Activated T-cell treated with anti-CD3 and anti-CD28 coated beads, Interleukin-2, amount 50 U/mL, for 24 hours (primary cell): ENCODE measurements around the gene DLK2.

Source experiments
- DNase-seq: peaks from one replicate; pipeline ENCODE4 v3.0.0-alpha.2; 2020
- H3K27ac Mint-ChIP-seq: 2 replicates; pipeline ENCODE4 v1.8.0; 2020; ENCODE audit warnings: mild to moderate bottlenecking, mixed read lengths
- H3K27me3 Mint-ChIP-seq: 2 replicates; pipeline ENCODE4 v1.8.0; 2020; ENCODE audit warnings: mixed read lengths
- H3K36me3 Mint-ChIP-seq: 2 replicates; pipeline ENCODE4 v1.8.0; 2020; ENCODE audit warnings: low read depth, mixed read lengths
- H3K4me1 Mint-ChIP-seq: 2 replicates; pipeline ENCODE4 v1.8.0; 2020; ENCODE audit warnings: low read depth, mixed read lengths
- H3K4me3 Mint-ChIP-seq: 2 replicates; pipeline ENCODE4 v1.8.0; 2020; ENCODE audit warnings: mild to moderate bottlenecking, moderate library complexity, mixed read lengths
- H3K9me3 Mint-ChIP-seq: 2 replicates; pipeline ENCODE4 v1.8.0; 2020; ENCODE audit warnings: mixed read lengths

DLK2 gene

GRCh38 chr6:43408259-43408658, 47.1 kb downstream of the DLK2 start:
- no peak overlapping the region for H3K27ac Mint-ChIP-seq
- no peak for DNase-seq
- H3K36me3 Mint-ChIP-seq, result no peaks in the 10 kb centered on the region
- H3K9me3 Mint-ChIP-seq, result no peaks in the 10 kb centered on the region
- H3K27me3 Mint-ChIP-seq, result peaks cover 4% of the 10 kb centered on the region
- H3K4me3 Mint-ChIP-seq, result no peak overlapping the region
- H3K4me1 Mint-ChIP-seq, result no peaks in the 10 kb centered on the region

GRCh38 chr6:43407296-43407695, 48.1 kb downstream of the DLK2 start:
- no peak overlapping the region for H3K27ac Mint-ChIP-seq
- H3K36me3 Mint-ChIP-seq, result no peaks in the 10 kb centered on the region
- no peaks in the 10 kb centered on the region for H3K4me1 Mint-ChIP-seq
- no peak overlapping the region for H3K4me3 Mint-ChIP-seq
- H3K27me3 Mint-ChIP-seq, result peaks cover 4% of the 10 kb centered on the region
- DNase-seq, result no peak
- H3K9me3 Mint-ChIP-seq, result no peaks in the 10 kb centered on the region

GRCh38 chr6:43405354-43405753, 50.0 kb downstream of the DLK2 start:
- Mint-ChIP-seq H3K36me3 (no peaks in the 10 kb centered on the region), H3K27me3 (peaks cover 4% of the 10 kb centered on the region), H3K9me3 (no peaks in the 10 kb centered on the region), H3K27ac (no peak overlapping the region), H3K4me1 (no peaks in the 10 kb centered on the region), H3K4me3 (no peak overlapping the region)
- no peak for DNase-seq

- Mint-ChIP-seq H3K27me3 (peaks cover 4% of the 10 kb centered on the region), H3K4me1 (peaks cover 1% of the 10 kb centered on the region), H3K4me3 (no peak overlapping the region), H3K36me3 (no peaks in the 10 kb centered on the region), H3K27ac (no peak overlapping the region), H3K9me3 (no peaks in the 10 kb centered on the region)
- no peak for DNase-seq
Measured at GRCh38 chr6:43402820-43403219, 52.5 kb downstream of the DLK2 start.

GRCh38 chr6:43401730-43402129, 53.6 kb downstream of the DLK2 start:
- no peaks in the 10 kb centered on the region for H3K9me3 Mint-ChIP-seq
- H3K4me3 Mint-ChIP-seq, result no peak overlapping the region
- no peaks in the 10 kb centered on the region for H3K36me3 Mint-ChIP-seq
- no peak overlapping the region for H3K27ac Mint-ChIP-seq
- no peak for DNase-seq
- H3K4me1 Mint-ChIP-seq, result peaks cover 2% of the 10 kb centered on the region
- peaks cover 4% of the 10 kb centered on the region for H3K27me3 Mint-ChIP-seq
